AG04450 (cell line): Measurements from ENCODE around the gene CSF3R. TPM values are rescaled to one million over a fixed set of nuclear protein-coding genes. Genes with fewer than 3 reads are reported as not detected.

ENCODE experiments used
- CTCF ChIA-PET: fragments of 300-600, 350-600 bp; formaldehyde crosslinking; extraction: SDS; loops from one replicate; lab custom pipeline; 2022; ENCODE audit warnings: antibody characterized with exemption, inconsistent platforms; lab: Charles Lee
- POLR2A ChIA-PET: fragments of 350-600 bp; formaldehyde crosslinking; extraction: SDS; loops from one replicate; lab custom pipeline; 2021; ENCODE audit warnings: antibody characterized with exemption, inconsistent platforms; lab: Yijun Ruan, JAX
- DNase-seq: peaks from one replicate; pipeline ENCODE4 v3.0.0-alpha.2; 2011; ENCODE audit warnings: low read depth, low spot score
- H3K27ac ChIP-seq: one replicate; pipeline ENCODE4 v1.5.1; 2012; ENCODE audit warnings: low read depth, low read length, control low read depth
- H3K27me3 ChIP-seq: one replicate; pipeline ENCODE4 v1.6.0; 2012; ENCODE audit warnings: low read length; ENCODE audit not compliant: control insufficient read depth, insufficient read depth
- H3K4me3 ChIP-seq: 2 replicates; pipeline ENCODE4 v1.5.1; 2011; ENCODE audit warnings: mild to moderate bottlenecking, low read depth, low read length, control low read depth
- H3K9me3 ChIP-seq: 2 replicates; pipeline ENCODE4 v1.5.1; 2012; ENCODE audit warnings: low read length; ENCODE audit not compliant: control insufficient read depth, insufficient read depth
- polyA plus RNA-seq: library from polyadenylated mRNA; depleted of rRNA; stranded (reverse); fragments of >200 nt; gene quantifications from 2 replicates; pipeline ENCODE4 v1.2.3, GENCODE V29; 2011
- TF ChIP-seq, protein P1 (sequence below): IDR thresholded peaks from 2 replicates; pipeline ENCODE4 v1.5.1; 2011; ENCODE audit warnings: low read depth, low read length, control low read depth, inconsistent platforms

The CSF3R gene
- polyA plus RNA-seq, 1 experiment: not detected

DNA sequence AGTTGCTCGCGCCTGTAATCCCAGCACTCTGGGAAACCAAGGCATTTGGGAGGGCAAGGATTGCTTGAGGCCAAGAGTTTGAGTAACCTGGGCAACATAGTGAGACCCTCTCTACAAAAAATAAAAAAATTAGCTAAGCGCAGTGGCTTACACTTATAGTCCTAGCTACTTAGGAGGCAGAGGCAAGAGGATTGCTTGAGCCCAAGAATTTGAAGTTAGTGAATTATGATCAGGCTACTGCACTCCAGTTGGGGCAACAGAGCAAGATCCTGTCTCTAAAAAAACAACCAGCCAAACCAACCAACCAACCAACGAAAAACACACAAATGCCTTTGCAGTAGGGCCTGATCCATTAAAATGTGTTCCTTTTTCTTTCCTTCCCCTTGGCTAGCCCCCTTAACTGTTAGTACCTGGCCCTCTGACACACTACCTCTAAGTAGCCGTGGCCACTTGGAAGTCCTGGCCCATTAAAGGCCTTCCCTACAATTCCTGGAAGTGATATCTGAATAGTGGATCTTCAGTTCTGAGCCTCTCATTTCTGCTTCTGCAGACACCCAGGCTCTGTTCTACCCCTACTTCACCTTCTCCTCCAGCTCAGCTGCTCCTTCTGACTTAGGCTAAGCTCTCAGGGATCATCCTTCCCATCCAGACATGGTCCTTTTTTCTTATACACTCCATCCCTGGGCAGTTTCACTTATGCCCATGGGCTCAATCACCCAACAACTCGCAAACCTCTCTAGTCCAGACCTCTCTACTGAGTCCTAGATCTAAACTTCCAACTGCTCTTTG lies 28.9 kb downstream of the CSF3R start:
- DNase-seq: no peak
- no peak overlapping the region for H3K27ac ChIP-seq
- no peak overlapping the region for H3K4me3 ChIP-seq
- no peaks in the 10 kb centered on the region for H3K27me3 ChIP-seq
- CTCF ChIA-PET: no interaction called here
- TF ChIP-seq, protein P1, sequence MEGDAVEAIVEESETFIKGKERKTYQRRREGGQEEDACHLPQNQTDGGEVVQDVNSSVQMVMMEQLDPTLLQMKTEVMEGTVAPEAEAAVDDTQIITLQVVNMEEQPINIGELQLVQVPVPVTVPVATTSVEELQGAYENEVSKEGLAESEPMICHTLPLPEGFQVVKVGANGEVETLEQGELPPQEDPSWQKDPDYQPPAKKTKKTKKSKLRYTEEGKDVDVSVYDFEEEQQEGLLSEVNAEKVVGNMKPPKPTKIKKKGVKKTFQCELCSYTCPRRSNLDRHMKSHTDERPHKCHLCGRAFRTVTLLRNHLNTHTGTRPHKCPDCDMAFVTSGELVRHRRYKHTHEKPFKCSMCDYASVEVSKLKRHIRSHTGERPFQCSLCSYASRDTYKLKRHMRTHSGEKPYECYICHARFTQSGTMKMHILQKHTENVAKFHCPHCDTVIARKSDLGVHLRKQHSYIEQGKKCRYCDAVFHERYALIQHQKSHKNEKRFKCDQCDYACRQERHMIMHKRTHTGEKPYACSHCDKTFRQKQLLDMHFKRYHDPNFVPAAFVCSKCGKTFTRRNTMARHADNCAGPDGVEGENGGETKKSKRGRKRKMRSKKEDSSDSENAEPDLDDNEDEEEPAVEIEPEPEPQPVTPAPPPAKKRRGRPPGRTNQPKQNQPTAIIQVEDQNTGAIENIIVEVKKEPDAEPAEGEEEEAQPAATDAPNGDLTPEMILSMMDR: no peak
- no peaks in the 10 kb centered on the region for H3K9me3 ChIP-seq
- POLR2A ChIA-PET: no interaction called here

DNA sequence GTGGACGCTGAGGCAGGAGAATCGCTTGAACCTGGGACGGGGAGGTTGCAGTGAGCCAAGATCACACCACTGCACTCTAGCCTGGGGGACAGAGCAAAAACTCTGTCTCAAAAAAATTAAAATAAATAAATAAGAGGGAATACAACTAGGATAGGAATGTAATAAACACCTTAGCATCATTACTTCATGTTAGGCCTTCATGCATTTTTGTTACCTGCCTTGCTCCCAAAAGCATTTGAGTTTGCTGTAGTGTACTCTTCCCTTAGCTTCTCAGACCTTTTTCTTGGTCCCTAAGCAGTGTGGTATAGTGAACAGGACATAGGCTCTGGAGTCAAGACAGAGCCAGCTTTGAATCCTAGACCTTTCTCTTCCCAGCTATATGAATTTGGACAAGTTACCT lies 29.7 kb downstream of the CSF3R start:
- TF ChIP-seq, protein P1: no peak
- ChIA-PET CTCF (no interaction called here), POLR2A (no interaction called here)
- H3K27ac ChIP-seq: no peak overlapping the region
- H3K4me3 ChIP-seq: no peak overlapping the region
- H3K27me3 ChIP-seq: no peaks in the 10 kb centered on the region
- no peak for DNase-seq
- no peaks in the 10 kb centered on the region for H3K9me3 ChIP-seq

DNA sequence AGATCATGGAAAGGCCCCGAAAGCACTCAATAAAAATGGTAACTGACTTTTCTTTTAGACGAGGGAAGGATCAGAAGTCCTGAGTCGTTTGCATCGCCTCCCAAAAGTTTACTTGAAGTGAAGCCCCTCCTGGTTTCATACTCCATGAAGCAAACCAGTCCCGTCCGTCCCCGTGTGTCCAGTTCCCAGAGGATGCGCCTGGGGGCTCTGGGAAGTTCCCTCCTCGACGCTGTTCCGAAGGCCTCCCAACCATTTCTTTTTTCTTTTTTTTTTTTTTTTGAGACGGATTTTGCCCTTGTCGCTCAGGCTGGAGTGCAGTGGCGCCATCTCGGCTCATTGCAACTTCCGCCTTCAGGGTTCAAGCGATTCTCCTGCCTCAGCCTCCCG lies 31.8 kb downstream of the CSF3R start:
- TF ChIP-seq, protein P1: no peak
- no peaks in the 10 kb centered on the region for H3K27me3 ChIP-seq
- no peak for DNase-seq
- peak overlapping the region; percentile 82 for H3K27ac ChIP-seq
- CTCF ChIA-PET: interaction anchor here (0.7 to 1.1 kb wide), 5 partner anchors 9 to 905 kb away, joined by 3 to 7 read pairs (median 4); no protein-coding TSS in a partner anchor
- H3K9me3 ChIP-seq: no peaks in the 10 kb centered on the region
- peak overlapping the region; percentile 70 for H3K4me3 ChIP-seq
- POLR2A ChIA-PET: interaction anchor here (0.6 to 2.5 kb wide), 5 partner anchors 13 to 1771 kb away, joined by 3 to 24 read pairs (median 4); partner anchors contain the start of genes MRPS15 and TRAPPC3

DNA sequence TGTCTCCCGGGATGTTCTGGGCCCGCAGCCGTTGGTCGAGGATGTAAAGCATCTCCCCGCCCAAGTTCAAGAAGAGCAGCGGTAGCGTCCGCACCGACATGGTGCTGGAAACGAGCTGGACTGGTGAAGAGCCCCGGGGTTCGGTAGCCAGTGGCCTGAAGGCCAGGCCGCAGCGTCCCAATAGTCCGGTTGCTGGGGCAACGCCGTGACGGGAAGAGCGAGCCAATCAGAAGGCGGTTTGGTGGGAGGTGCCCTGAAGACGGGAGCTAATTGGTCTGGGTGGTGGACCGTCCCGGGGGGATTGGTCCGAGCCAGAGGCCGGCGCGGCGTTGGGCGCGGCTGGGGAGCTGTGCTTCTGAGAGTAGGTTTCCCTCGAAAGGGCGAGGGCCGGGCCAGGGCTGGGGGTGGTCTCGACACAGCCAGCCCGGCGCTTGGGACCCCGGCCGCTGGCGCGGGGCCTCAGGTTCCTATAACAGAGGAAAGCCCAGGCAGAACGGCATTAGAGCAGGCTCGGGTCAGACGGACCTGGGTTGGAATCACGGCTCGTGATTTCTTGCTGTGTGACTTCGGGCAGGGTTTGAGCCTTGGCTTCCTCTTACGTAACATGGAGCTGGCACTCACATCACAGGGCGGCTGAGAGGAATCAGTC lies 32.3 kb downstream of the CSF3R start, which contains the start of gene OSCP1:
Gene OSCP1, minus strand, starts transcription at position 182 of the 649 bp plus-strand sequence. Its CDS starts 82 bp downstream, at position 100.
- ChIA-PET CTCF (interaction anchor here (0.7 to 1.1 kb wide), 4 partner anchors 9 to 66 kb away, joined by 3 to 7 read pairs (median 4); no protein-coding TSS in a partner anchor), POLR2A (interaction anchor here (0.6 to 2.5 kb wide), 6 partner anchors 13 to 1771 kb away, joined by 3 to 24 read pairs (median 4); partner anchors contain the start of genes MRPS15 and TRAPPC3)
- Histone ChIP-seq H3K27ac (peak within 1 kb of the TSS; percentile 82), H3K9me3 (no peaks in the 10 kb centered on the region), H3K27me3 (no peaks in the 10 kb centered on the region), H3K4me3 (peak within 1 kb of the TSS; percentile 70)
- DNase-seq: peak; percentile 87
- TF ChIP-seq, protein P1: no peak
